Activated T-helper 2 cell treated with anti-CD3 and anti-CD28 coated beads, Interferon-gamma antibody, Interleukin-2, Interleukin-4, amounts not matched to agents 10 μg/mL and 5 μg/mL and 100 μg/mL, durations not matched to agents 14 hours and 24 hours and 36 hours (primary cell): ENCODE results near the gene CNTNAP2. TPM values are rescaled to one million over a fixed set of nuclear protein-coding genes. Genes with fewer than 3 reads are reported as not detected.
A peak's percentile ranks its signal among the peaks of the same experiment; 100 is the strongest.

ENCODE experiments used
- DNase-seq: peaks from one replicate; pipeline ENCODE4 v3.0.0; 2021; ENCODE audit warnings: low spot score
- H3K27ac Mint-ChIP-seq: one replicate; pipeline ENCODE4 v1.8.0; 2021; ENCODE audit warnings: mixed read lengths
- H3K27me3 Mint-ChIP-seq: one replicate; pipeline ENCODE4 v1.8.0; 2021; ENCODE audit warnings: low read depth, mixed read lengths
- H3K36me3 Mint-ChIP-seq: one replicate; pipeline ENCODE4 v1.8.0; 2021; ENCODE audit warnings: low read depth, mixed read lengths
- H3K4me1 Mint-ChIP-seq: one replicate; pipeline ENCODE4 v1.8.0; 2021; ENCODE audit warnings: low read depth, mixed read lengths
- H3K4me3 Mint-ChIP-seq: one replicate; pipeline ENCODE4 v1.8.0; 2021; ENCODE audit warnings: low read depth, mild to moderate bottlenecking, moderate library complexity, mixed read lengths
- H3K9me3 Mint-ChIP-seq: one replicate; pipeline ENCODE4 v1.8.0; 2021; ENCODE audit warnings: mixed read lengths
- intact Hi-C: fragments of 100-400 bp; cut with micrococcal nuclease; formaldehyde crosslinking; loops from one replicate; pipeline ENCODE4 v1.15.1; 2023
- total RNA-seq: library from RNA; stranded (reverse); gene quantifications from 2 replicates; pipeline ENCODE4 v1.2.3, GENCODE V29; 2022

The CNTNAP2 gene
- not detected in 2 replicates for total RNA-seq

GRCh38 chr7:146116521-146117222 is at the start of gene CNTNAP2:
Gene CNTNAP2, plus strand, starts transcription at chr7:146116801. Its CDS starts 76 bp downstream, at chr7:146116877.
- Mint-ChIP-seq H3K36me3 (no peaks in the 10 kb centered on the region), H3K27ac (no peak within 1 kb of the TSS), H3K4me1 (no peaks in the 10 kb centered on the region), H3K9me3 (no peaks in the 10 kb centered on the region), H3K27me3 (peaks cover 19% of the 10 kb centered on the region), H3K4me3 (peak within 1 kb of the TSS; percentile 62)
- no peak for DNase-seq
- intact Hi-C loops = no loop called here

GRCh38 chr7:146067880-146068279 is 48.7 kb upstream of the CNTNAP2 start:
- no peaks in the 10 kb centered on the region for H3K36me3 Mint-ChIP-seq
- H3K9me3 Mint-ChIP-seq = no peaks in the 10 kb centered on the region
- no peak overlapping the region for H3K27ac Mint-ChIP-seq
- H3K27me3 Mint-ChIP-seq = no peaks in the 10 kb centered on the region
- DNase-seq = no peak
- intact Hi-C loops = no loop called here
- no peaks in the 10 kb centered on the region for H3K4me1 Mint-ChIP-seq
- H3K4me3 Mint-ChIP-seq = no peak overlapping the region

GRCh38 chr7:146074195-146074765 is 42.3 kb upstream of the CNTNAP2 start:
- intact Hi-C loops = no loop called here
- no peak overlapping the region for H3K27ac Mint-ChIP-seq
- no peaks in the 10 kb centered on the region for H3K36me3 Mint-ChIP-seq
- H3K9me3 Mint-ChIP-seq = no peaks in the 10 kb centered on the region
- DNase-seq = no peak
- no peaks in the 10 kb centered on the region for H3K27me3 Mint-ChIP-seq
- no peak overlapping the region for H3K4me3 Mint-ChIP-seq
- no peaks in the 10 kb centered on the region for H3K4me1 Mint-ChIP-seq

- Mint-ChIP-seq H3K27me3 (no peaks in the 10 kb centered on the region), H3K4me3 (no peak overlapping the region), H3K27ac (no peak overlapping the region), H3K4me1 (no peaks in the 10 kb centered on the region), H3K36me3 (no peaks in the 10 kb centered on the region), H3K9me3 (no peaks in the 10 kb centered on the region)
- DNase-seq = no peak
- intact Hi-C loops = no loop called here
These were observed 40.3 kb upstream of the CNTNAP2 start for GRCh38 chr7:146076344-146076743.

- Mint-ChIP-seq H3K9me3 (no peaks in the 10 kb centered on the region), H3K27me3 (no peaks in the 10 kb centered on the region), H3K4me3 (no peak overlapping the region), H3K36me3 (no peaks in the 10 kb centered on the region), H3K27ac (no peak overlapping the region), H3K4me1 (no peaks in the 10 kb centered on the region)
- DNase-seq = no peak
- intact Hi-C loops = no loop called here
These were observed 32.5 kb upstream of the CNTNAP2 start for GRCh38 chr7:146084086-146084485.

GRCh38 chr7:146090023-146090645 is 26.5 kb upstream of the CNTNAP2 start:
- no peak overlapping the region for H3K27ac Mint-ChIP-seq

GRCh38 chr7:146094356-146094755 is 22.2 kb upstream of the CNTNAP2 start:
- no peaks in the 10 kb centered on the region for H3K9me3 Mint-ChIP-seq
- intact Hi-C loops = loop anchor here (5.0 kb wide), 1 partner anchor 1057 kb away; no protein-coding TSS in a partner anchor

More at GRCh38 chr7:146090023-146090645, 26.5 kb upstream of the CNTNAP2 start:
- H3K27me3 Mint-ChIP-seq = no peaks in the 10 kb centered on the region
- H3K4me3 Mint-ChIP-seq = no peak overlapping the region
- no peaks in the 10 kb centered on the region for H3K9me3 Mint-ChIP-seq
- H3K4me1 Mint-ChIP-seq = no peaks in the 10 kb centered on the region
- no peak for DNase-seq
- H3K36me3 Mint-ChIP-seq = no peaks in the 10 kb centered on the region
- intact Hi-C loops = loop anchor here (5.0 kb wide), 1 partner anchor 1053 kb away; no protein-coding TSS in a partner anchor

GRCh38 chr7:146096994-146097393 is 19.6 kb upstream of the CNTNAP2 start:
- intact Hi-C loops = no loop called here
- DNase-seq = no peak
- H3K9me3 Mint-ChIP-seq = no peaks in the 10 kb centered on the region
- H3K27me3 Mint-ChIP-seq = no peaks in the 10 kb centered on the region
- no peak overlapping the region for H3K4me3 Mint-ChIP-seq
- H3K4me1 Mint-ChIP-seq = no peaks in the 10 kb centered on the region
- H3K36me3 Mint-ChIP-seq = no peaks in the 10 kb centered on the region
- no peak overlapping the region for H3K27ac Mint-ChIP-seq

More at GRCh38 chr7:146094356-146094755, 22.2 kb upstream of the CNTNAP2 start:
- Mint-ChIP-seq H3K36me3 (no peaks in the 10 kb centered on the region), H3K4me1 (no peaks in the 10 kb centered on the region), H3K27ac (no peak overlapping the region), H3K4me3 (no peak overlapping the region), H3K27me3 (no peaks in the 10 kb centered on the region)
- no peak for DNase-seq

- DNase-seq = no peak
- Mint-ChIP-seq H3K4me1 (no peaks in the 10 kb centered on the region), H3K36me3 (no peaks in the 10 kb centered on the region)
These were observed 10.3 kb upstream of the CNTNAP2 start for GRCh38 chr7:146106319-146106718.

GRCh38 chr7:146112755-146113154 is 3.8 kb upstream of the CNTNAP2 start:
- Mint-ChIP-seq H3K36me3 (no peaks in the 10 kb centered on the region), H3K4me1 (no peaks in the 10 kb centered on the region), H3K27me3 (peaks cover 17% of the 10 kb centered on the region), H3K9me3 (no peaks in the 10 kb centered on the region), H3K27ac (no peak overlapping the region), H3K4me3 (no peak overlapping the region)
- intact Hi-C loops = no loop called here
- no peak for DNase-seq

More at GRCh38 chr7:146106319-146106718, 10.3 kb upstream of the CNTNAP2 start:
- Mint-ChIP-seq H3K27ac (no peak overlapping the region), H3K4me3 (no peak overlapping the region), H3K27me3 (no peaks in the 10 kb centered on the region), H3K9me3 (no peaks in the 10 kb centered on the region)
- intact Hi-C loops = no loop called here

GRCh38 chr7:146115548-146115850 is 1.1 kb upstream of the CNTNAP2 start:
- H3K4me3 Mint-ChIP-seq = peak overlapping the region; percentile 62

GRCh38 chr7:146115851-146116520 is 615 bp upstream of the CNTNAP2 start:
- H3K36me3 Mint-ChIP-seq = no peaks in the 10 kb centered on the region
- no peak overlapping the region for H3K27ac Mint-ChIP-seq
- H3K9me3 Mint-ChIP-seq = no peaks in the 10 kb centered on the region
- peak overlapping the region; percentile 62 for H3K4me3 Mint-ChIP-seq
- DNase-seq = peak; percentile 17
- intact Hi-C loops = no loop called here
- peaks cover 19% of the 10 kb centered on the region for H3K27me3 Mint-ChIP-seq
- no peaks in the 10 kb centered on the region for H3K4me1 Mint-ChIP-seq

More at GRCh38 chr7:146115548-146115850, 1.1 kb upstream of the CNTNAP2 start:
- no peaks in the 10 kb centered on the region for H3K4me1 Mint-ChIP-seq
- no peak overlapping the region for H3K27ac Mint-ChIP-seq
- no peaks in the 10 kb centered on the region for H3K9me3 Mint-ChIP-seq
- peaks cover 19% of the 10 kb centered on the region for H3K27me3 Mint-ChIP-seq
- H3K36me3 Mint-ChIP-seq = no peaks in the 10 kb centered on the region
- no peak for DNase-seq
- intact Hi-C loops = no loop called here

- no peak overlapping the region for H3K27ac Mint-ChIP-seq
- H3K27me3 Mint-ChIP-seq = peaks cover 19% of the 10 kb centered on the region
- no peaks in the 10 kb centered on the region for H3K36me3 Mint-ChIP-seq
- intact Hi-C loops = no loop called here
- H3K9me3 Mint-ChIP-seq = no peaks in the 10 kb centered on the region
- no peak for DNase-seq
- H3K4me1 Mint-ChIP-seq = no peaks in the 10 kb centered on the region
- no peak overlapping the region for H3K4me3 Mint-ChIP-seq
These were observed 975 bp downstream of the CNTNAP2 start for GRCh38 chr7:146117576-146117975.
